Subcutaneous abdominal adipose tissue (tissue), 5 donors: ENCODE measurements around the gene GATAD2A.

Experiments
- H3K27ac ChIP-seq: one replicate; pipeline ENCODE4 v1.7.0; 2013; ENCODE audit warnings: low read depth, mild to moderate bottlenecking, inconsistent platforms, low read length, moderate library complexity
- H3K27me3 ChIP-seq, 5 donors: one replicate each; pipeline ENCODE4 v1.7.0; 2013; ENCODE audit warnings: low read length in 5 of 5, inconsistent platforms in 1 of 5; ENCODE audit not compliant: control insufficient read depth in 5 of 5, insufficient read depth in 4 of 5
- H3K36me3 ChIP-seq, 5 donors: one replicate each; pipeline ENCODE4 v1.7.0; 2013; ENCODE audit warnings: low read length in 5 of 5; ENCODE audit not compliant: control insufficient read depth in 5 of 5, insufficient read depth in 5 of 5
- H3K4me1 ChIP-seq, 5 donors: one replicate each; pipeline ENCODE4 v1.7.0; 2013; ENCODE audit warnings: low read length in 5 of 5, mild to moderate bottlenecking in 3 of 5, moderate library complexity in 1 of 5; ENCODE audit not compliant: control insufficient read depth in 5 of 5, insufficient read depth in 5 of 5
- H3K4me3 ChIP-seq, 5 donors: one replicate each; pipeline ENCODE4 v1.7.0; 2013; ENCODE audit warnings: low read length in 5 of 5, low read depth in 1 of 5
- H3K9ac ChIP-seq, 5 donors: one replicate each; pipeline ENCODE4 v1.7.0; 2013; ENCODE audit warnings: low read length in 5 of 5, mild to moderate bottlenecking in 4 of 5, moderate library complexity in 3 of 5
- H3K9me3 ChIP-seq, 5 donors: one replicate each; pipeline ENCODE4 v1.7.0; 2013; ENCODE audit warnings: low read length in 5 of 5; ENCODE audit not compliant: control insufficient read depth in 5 of 5
- donor health status: healthy.
- donor health status: healthy.
- donor health status: healthy.
- donor health status: healthy.
- donor health status: healthy.

GATAD2A gene

GRCh38 chr19:19543640-19544039 is 138.2 kb downstream of the GATAD2A start:
- H3K4me1 ChIP-seq = peaks cover 0 to 35% (median 27%) of the 10 kb centered on the region in 5 donors
- H3K9ac ChIP-seq = no peak overlapping the region
- no peak overlapping the region for H3K4me3 ChIP-seq
- no peak overlapping the region for H3K27ac ChIP-seq
- no peaks in the 10 kb centered on the region for H3K9me3 ChIP-seq
- H3K36me3 ChIP-seq = no peaks in the 10 kb centered on the region
- H3K27me3 ChIP-seq = peaks cover 19 to 59% (median 42%) of the 10 kb centered on the region in 5 donors

- H3K27ac ChIP-seq = no peak overlapping the region
- no peak overlapping the region for H3K4me3 ChIP-seq
- no peaks in the 10 kb centered on the region for H3K36me3 ChIP-seq
- no peak overlapping the region for H3K9ac ChIP-seq
- peaks cover 0 to 3% (median 2%) of the 10 kb centered on the region in 5 donors for H3K9me3 ChIP-seq
- H3K4me1 ChIP-seq = peaks cover 0 to 34% (median 22%) of the 10 kb centered on the region in 5 donors
- H3K27me3 ChIP-seq = peaks cover 17 to 59% (median 36%) of the 10 kb centered on the region in 5 donors
Observed at GRCh38 chr19:19544257-19544953, 138.9 kb downstream of the GATAD2A start.

- H3K36me3 ChIP-seq = no peaks in the 10 kb centered on the region
- H3K9me3 ChIP-seq = peaks cover 0 to 3% (median 2%) of the 10 kb centered on the region in 5 donors
- H3K27ac ChIP-seq = no peak overlapping the region
- peaks cover 0 to 31% (median 20%) of the 10 kb centered on the region in 5 donors for H3K4me1 ChIP-seq
- H3K4me3 ChIP-seq = no peak overlapping the region
- no peak overlapping the region for H3K9ac ChIP-seq
- peaks cover 15 to 59% (median 35%) of the 10 kb centered on the region in 5 donors for H3K27me3 ChIP-seq
Observed at GRCh38 chr19:19544954-19545591, 139.6 kb downstream of the GATAD2A start.

- Histone ChIP-seq H3K4me1 (peaks cover 0 to 27% (median 15%) of the 10 kb centered on the region in 5 donors), H3K9ac (no peak overlapping the region), H3K36me3 (no peaks in the 10 kb centered on the region), H3K4me3 (no peak overlapping the region), H3K9me3 (peaks cover 0 to 3% (median 2%) of the 10 kb centered on the region in 5 donors), H3K27me3 (peaks cover 13 to 59% (median 33%) of the 10 kb centered on the region in 5 donors), H3K27ac (no peak overlapping the region)
Observed at GRCh38 chr19:19545707-19546106, 140.2 kb downstream of the GATAD2A start.

DNA sequence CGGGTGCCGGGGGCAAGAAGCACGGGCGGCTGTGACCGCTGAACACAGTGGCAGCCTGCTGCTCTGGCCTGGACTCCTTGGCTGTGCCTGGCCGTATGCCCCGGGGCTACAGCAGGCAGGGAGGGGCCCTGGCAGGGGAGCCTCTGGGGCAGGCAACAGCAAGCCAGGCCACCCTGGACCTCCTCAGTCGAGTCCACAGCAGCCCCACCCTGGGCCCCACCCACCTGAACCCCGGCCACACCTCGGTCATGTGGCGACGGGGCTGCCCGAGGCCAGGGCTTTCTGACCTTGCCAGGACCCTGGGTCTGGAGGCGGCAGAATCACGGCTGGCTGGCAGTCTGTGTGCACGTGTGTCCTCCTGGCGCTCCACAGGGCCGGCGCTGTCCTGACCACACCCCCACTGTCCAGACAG is 141.3 kb downstream of the GATAD2A start:
- Histone ChIP-seq H3K4me1 (peaks cover 0 to 20% (median 8%) of the 10 kb centered on the region in 5 donors), H3K4me3 (no peak overlapping the region), H3K9ac (no peak overlapping the region), H3K9me3 (peaks cover 0 to 8% (median 5%) of the 10 kb centered on the region in 5 donors), H3K27me3 (peaks cover 5 to 49% (median 23%) of the 10 kb centered on the region in 5 donors), H3K36me3 (no peaks in the 10 kb centered on the region), H3K27ac (no peak overlapping the region)

- Histone ChIP-seq H3K27me3 (peaks cover 0 to 38% (median 12%) of the 10 kb centered on the region in 5 donors), H3K9ac (no peak overlapping the region), H3K4me3 (no peak overlapping the region), H3K4me1 (peaks cover 0 to 20% (median 8%) of the 10 kb centered on the region in 5 donors), H3K27ac (no peak overlapping the region), H3K36me3 (no peaks in the 10 kb centered on the region), H3K9me3 (peaks cover 0 to 8% (median 5%) of the 10 kb centered on the region in 5 donors)
Observed at GRCh38 chr19:19547674-19548336, 142.3 kb downstream of the GATAD2A start.

- Histone ChIP-seq H3K27ac (no peak overlapping the region), H3K9me3 (peaks cover 0 to 8% (median 5%) of the 10 kb centered on the region in 5 donors), H3K9ac (no peak overlapping the region), H3K4me3 (no peak overlapping the region), H3K27me3 (peaks cover 0 to 29% (median 2%) of the 10 kb centered on the region in 5 donors), H3K36me3 (no peaks in the 10 kb centered on the region), H3K4me1 (peaks cover 0 to 24% (median 15%) of the 10 kb centered on the region in 5 donors)
Observed at GRCh38 chr19:19548915-19549759, 143.7 kb downstream of the GATAD2A start.

- H3K36me3 ChIP-seq = no peaks in the 10 kb centered on the region
- peaks cover 0 to 29% (median 2%) of the 10 kb centered on the region in 5 donors for H3K27me3 ChIP-seq
- no peak overlapping the region for H3K4me3 ChIP-seq
- H3K27ac ChIP-seq = no peak overlapping the region
- H3K9me3 ChIP-seq = peaks cover 0 to 8% (median 5%) of the 10 kb centered on the region in 5 donors
- no peak overlapping the region for H3K9ac ChIP-seq
- peaks cover 0 to 32% (median 20%) of the 10 kb centered on the region in 5 donors for H3K4me1 ChIP-seq
Observed at GRCh38 chr19:19549804-19550464, 144.5 kb downstream of the GATAD2A start.

- Histone ChIP-seq H3K27me3 (peaks cover 0 to 26% (median 2%) of the 10 kb centered on the region in 5 donors), H3K9ac (no peak overlapping the region), H3K4me1 (peaks cover 0 to 32% (median 20%) of the 10 kb centered on the region in 5 donors), H3K4me3 (no peak overlapping the region), H3K27ac (no peak overlapping the region), H3K36me3 (no peaks in the 10 kb centered on the region), H3K9me3 (peaks cover 0 to 8% (median 5%) of the 10 kb centered on the region in 5 donors)
Observed at GRCh38 chr19:19550485-19550929, 145.0 kb downstream of the GATAD2A start.
